Activated CD8-positive, alpha-beta memory T cell treated with anti-CD3 and anti-CD28 coated beads, Interleukin-2, amount 50 U/mL, for 48 hours (primary cell): Measurements from ENCODE around the gene B3GALNT2.
"Not testable (repeated sequence)": the region's sequence is repeated elsewhere in the genome, so short reads cannot be mapped to it uniquely, and the experiment has no call there.

ENCODE experiments used
- DNase-seq: peaks from one replicate; pipeline ENCODE4 v3.0.0-alpha.2; 2020

B3GALNT2 gene

DNA sequence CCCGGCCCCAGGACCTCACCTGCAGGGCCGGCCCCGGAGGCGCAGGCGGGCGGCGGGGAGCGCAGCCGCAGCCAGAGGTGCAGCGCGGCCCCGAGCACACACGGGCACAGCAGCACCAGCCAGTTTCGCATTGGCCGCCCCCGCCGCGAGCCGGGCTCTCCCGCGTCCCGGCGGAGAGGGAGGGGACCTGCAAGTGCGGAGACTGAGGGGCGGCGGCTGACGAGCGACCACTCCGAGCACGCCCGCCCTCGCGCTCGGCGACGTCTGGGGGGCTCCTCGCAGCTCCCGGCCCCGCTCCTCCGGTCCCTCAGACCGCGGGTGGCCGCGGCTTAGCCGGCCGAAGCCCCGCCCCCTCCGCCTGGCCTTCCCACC, at the start of gene B3GALNT2:
TSS of gene B3GALNT2 (minus strand) at position 331 of the 372 bp plus-strand sequence. CDS start at position 131, 200 bp downstream.
- DNase-seq = no peak

DNA sequence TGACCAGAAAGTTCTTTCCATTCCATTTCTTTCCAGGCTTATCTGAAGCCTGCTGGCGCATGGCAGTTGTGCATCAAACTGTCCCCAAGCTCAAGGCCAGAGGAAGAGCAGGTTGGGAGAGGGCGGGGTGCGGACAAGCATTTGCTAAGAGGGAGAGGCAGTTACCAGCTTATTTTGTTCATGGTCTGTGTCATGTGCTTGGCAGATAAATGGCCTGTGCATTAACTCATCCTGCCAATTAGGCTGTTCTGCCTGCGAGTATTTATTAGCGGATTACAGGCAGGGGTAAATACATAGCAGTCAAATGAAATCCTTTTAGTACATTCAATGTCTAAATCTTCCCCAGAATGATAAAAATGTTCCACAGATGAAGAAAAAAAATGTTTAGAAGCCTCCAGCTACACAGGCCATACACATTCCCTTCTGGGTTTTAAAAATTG, 48.9 kb upstream of the B3GALNT2 start:
- DNase-seq = no peak

GRCh38 chr1:235552146-235552716, 48.0 kb upstream of the B3GALNT2 start:
- DNase-seq = no peak

DNA sequence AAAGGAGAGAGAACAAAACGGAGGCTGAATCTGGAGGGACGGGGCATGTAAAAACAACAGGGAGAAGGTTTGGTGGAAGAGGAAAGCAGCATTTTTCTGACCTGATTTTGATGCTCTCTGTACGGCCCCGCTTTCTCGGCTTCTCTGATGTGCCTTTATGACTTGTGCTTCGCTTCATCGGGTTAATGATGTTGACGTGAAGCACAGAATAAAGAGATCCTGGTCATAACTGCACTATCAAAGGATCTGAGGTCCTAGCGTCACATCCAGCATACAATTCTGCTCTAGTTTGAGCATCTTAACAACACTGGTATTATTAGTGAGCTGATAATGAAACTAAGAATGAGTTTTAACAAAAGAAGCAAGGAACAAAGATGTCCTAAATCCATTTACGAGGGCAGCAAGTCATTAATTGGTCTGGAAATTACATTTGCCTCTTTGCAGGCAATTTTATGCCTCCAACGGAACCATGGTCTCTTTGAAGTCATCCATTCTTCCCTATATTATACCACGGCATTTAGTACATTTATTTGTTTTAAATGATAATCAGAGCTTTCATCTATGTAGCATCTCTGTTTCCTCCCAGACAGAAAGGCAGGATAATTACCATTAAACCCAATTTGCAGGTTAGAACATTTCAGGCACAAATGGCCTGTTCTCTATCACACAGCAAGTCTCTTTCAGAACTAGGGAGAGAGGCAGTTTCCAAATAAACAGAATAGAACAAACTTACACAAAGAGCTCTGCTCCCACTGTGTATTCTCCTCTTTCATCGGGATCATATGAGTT, 45.3 kb upstream of the B3GALNT2 start:
- no peak for DNase-seq

DNA sequence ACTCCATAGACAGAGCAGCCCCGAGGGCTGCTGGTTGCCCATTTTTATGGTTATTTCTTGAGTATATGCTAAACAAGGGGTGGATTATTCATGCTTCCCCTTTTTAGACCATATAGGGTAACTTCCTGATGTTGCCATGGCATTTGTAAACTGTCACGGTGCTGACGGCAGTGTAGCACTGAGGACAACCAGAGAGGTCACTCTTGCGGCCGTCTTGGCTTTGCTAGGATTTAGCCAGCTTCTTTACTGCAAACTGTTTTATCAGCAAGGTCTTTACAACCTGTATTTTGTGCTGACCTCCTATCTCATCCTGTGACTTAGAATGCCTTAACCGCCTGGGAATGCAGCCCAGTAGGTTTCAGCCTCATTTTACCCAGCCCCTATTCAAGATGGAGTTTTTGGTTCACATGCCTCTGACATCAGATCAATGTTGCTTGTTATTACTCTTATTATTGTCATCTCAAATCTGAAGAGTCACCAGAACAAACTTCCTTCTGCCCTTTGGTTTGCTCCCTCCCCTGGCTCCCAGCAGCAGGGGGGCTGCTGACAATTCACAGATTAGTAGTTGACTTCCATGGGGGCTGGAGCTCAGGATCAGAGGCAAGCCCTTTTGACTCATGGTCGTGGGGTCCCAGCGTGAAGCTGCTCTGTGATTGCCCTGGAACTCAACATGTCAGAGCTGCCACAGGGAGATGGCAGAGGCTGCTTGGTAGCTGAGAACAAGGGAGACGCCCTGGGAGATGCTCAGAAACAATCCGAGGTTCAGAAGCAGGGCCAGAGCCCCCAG, 42.3 kb upstream of the B3GALNT2 start:
- DNase-seq = not testable (repeated sequence)

- DNase-seq = no peak
Measured at GRCh38 chr1:235545292-235545930, 41.2 kb upstream of the B3GALNT2 start.

DNA sequence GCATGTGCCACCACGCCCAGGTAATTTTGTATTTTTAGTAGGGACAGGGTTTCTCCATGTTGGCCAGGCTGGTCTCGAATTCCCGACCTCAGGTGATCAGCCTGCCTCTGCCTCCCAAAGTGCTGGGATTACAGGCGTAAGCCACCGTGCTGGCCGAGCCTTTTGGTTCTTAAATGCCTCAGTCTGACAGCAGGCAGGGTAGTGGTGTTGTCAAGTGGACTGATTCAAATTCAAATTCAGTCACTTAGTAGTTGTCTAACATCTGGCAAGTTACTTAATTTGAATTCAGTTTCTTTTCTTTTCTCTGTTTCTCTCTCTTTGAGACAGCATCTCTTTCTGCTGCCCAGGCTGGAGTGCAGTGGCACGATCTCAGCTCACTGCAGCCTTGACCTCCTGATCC, 38.6 kb upstream of the B3GALNT2 start:
- not testable (repeated sequence) for DNase-seq

- no peak for DNase-seq
Measured at GRCh38 chr1:235533476-235534168, 29.4 kb upstream of the B3GALNT2 start.

DNA sequence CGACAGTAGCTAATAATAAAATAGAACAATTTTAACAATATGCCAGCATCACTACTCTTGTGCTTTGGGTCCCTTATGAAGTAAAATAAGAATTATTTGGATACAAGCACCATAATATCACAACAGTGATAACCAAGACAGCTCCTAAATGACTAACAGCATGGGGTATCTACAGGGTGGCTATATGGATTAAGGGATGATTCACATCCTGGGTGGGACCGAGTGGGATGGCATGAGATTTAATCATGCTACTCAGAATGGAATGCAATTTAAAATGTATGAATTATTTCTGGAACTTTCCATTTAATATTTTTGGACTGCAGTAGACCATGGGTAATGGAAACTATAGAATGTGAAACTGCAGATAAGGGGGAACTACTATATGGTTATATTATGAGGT, 28.1 kb upstream of the B3GALNT2 start:
- DNase-seq = no peak

DNA sequence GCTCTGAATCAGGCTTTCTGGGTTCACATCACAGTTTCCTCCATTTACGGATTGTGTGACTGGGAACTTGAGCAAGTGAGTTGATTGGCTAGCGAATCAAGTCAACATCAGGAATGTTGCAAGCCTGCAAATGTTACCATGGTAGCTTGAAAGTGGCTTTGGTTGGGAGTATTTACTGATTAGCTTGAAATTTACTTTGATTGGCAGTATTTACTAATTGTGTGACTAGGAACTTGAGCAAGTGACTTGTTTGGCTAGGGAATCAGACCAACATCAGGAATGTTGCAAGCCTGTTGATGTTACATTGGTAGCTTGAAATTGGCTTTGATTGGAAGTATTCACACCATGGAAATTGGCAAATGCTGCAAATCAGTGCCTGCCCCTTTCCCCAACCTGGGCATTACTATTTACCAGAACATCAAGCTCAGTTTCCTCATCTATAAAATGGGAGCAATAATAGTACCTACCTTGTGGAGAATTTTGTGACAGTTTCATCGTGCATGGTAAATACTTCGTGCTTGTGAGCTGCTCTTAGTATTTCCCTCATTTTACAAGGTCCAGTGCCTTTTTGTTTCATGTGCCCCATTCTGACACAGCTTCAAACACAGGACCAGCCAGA, 23.1 kb upstream of the B3GALNT2 start:
- DNase-seq = no peak

GRCh38 chr1:235525314-235525713, 21.1 kb upstream of the B3GALNT2 start:
- no peak for DNase-seq

GRCh38 chr1:235516862-235517446, 12.7 kb upstream of the B3GALNT2 start:
- no peak for DNase-seq

GRCh38 chr1:235515844-235516512, 11.7 kb upstream of the B3GALNT2 start:
- no peak for DNase-seq

DNA sequence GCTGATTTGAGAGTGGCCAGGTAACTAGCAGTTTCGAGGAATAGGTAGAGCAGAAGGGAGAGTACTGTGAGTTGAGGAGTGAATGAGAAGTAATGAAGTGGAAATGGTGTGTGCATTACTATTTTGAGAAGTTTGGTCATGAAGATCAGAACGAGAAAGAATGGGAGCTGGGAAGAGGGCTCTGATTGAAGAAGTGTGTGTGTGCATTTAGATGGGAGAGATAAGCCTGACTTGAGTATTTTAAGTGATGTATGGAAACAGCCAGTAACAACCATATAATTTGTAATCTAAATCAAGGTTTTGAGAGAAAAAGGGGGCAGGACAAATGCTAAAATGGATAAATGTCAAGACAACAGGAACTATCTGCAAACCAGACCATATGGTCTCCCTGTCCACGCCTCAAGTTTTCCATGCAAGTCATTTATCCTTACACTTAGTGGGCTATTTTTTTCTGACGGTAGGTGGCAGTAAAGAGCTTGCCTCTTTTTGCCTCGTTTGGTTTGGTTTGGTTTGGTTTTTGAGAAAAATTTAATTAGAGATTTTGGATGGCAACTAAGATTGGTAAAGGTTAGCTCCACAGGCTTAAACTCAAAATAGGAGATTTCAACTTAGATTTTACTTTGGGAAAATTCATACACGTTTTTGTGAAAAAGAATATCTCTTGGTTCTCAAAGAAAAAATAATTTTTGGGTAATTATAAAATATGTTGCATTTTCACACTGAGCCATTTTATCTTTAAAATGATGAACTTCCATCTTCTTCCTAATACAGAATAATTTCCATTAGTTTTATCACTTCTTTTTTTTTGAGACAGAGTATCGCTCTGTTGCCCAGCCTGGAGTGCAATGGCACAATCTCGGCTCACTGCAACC, 9.5 kb upstream of the B3GALNT2 start:
- DNase-seq = no peak

DNA sequence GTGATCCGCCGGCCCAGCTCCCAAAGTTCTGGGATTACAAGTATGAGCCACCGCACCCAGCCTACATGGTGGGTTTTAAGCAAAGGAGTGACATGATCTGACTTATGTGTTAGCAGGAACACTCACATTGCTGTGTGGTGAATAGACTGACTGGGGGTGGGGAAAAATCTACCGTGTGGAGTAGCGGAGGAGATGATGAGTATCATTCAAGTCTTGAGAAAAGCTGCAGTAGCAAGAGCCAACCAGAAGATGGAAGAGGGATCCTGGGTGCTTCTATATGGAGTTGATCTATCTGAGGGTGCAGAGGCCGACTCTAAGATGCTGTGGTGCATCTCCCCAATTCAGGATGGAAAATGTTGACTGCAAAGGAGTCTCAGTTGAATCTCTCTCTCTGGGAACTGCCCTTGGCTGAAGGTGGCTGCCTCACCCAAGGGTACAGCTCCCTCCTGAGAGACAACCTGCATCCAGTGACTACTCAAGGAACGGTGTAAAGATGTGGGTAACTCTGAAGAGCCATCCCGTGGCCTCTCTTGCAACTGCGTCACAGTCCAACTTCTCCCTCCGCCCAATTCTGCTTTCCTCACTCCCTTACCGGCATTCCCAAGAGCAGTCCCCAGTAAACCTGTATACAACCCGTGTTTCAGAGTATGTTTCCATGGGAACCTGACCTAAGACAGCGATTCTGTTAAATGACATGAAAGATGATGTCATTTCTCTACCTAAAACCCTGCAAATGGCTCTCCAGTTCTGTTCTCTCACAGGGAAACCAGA, 7.4 kb upstream of the B3GALNT2 start:
- no peak for DNase-seq

DNA sequence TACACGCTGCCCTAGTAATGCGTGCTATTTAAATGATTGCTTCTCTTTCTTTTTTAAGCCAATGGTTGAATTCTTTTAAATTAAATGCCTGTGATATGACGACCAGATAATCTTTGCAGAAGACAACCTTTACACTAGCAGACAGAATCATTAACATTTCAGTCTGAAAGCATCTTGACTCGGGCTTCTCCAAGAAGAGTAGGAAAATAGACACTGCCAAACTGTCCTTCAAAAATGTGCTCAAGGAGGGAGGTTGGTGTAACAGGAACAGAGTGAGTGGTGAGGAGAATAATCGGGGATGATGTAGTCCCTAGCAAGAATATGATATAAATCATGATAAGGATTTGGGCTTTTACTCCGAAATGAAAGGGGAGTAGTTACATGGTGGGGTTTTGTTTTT, 6.6 kb upstream of the B3GALNT2 start:
- DNase-seq = no peak

DNA sequence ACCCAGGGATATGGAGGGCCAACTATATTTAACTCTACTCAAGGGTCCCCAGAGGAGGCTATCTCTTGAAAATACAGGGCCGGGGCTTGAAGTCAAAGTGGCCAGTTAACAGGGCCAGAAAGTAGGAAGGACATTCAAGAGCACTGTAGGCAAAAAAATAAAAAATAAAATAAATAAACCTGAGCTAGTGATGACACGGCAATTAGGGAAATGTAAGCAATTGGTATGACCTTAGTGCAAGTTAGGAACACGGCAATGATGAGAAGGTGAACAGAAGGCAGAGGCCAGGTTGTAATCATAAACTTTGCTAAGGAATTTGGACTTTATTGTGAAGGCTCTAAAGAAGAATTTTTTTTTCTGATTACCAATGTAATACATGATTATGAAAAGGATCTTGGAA, 3.4 kb upstream of the B3GALNT2 start:
- no peak for DNase-seq

GRCh38 chr1:235504494-235505222, 406 bp upstream of the B3GALNT2 start:
- DNase-seq = peak; percentile 98
